Esophagus muscularis mucosa (tissue), 4 donors: ENCODE data around the gene KANK4. TPM values are rescaled to one million over a fixed set of nuclear protein-coding genes. Genes with fewer than 3 reads are reported as not detected.

Source experiments
- DNase-seq: peaks from one replicate; pipeline ENCODE4 v3.0.0-alpha.2; 2017; ENCODE audit errors: extremely low spot score
- H3K27ac ChIP-seq, 4 donors: fragments of 200-600 bp; sonication (generic); replicated peaks in 1 of 4; 1 replicate in 3 of 4; 2 replicates in 1 of 4; pipeline ENCODE4 v1.5.1; 2016 to 2019; ENCODE audit warnings: mild to moderate bottlenecking in 1 of 4
- H3K27me3 ChIP-seq, 4 donors: fragments of 200-600 bp; sonication (generic); one replicate each; pipeline versions ENCODE4 v1.5.1 to v1.6.0; 2016 to 2019
- H3K36me3 ChIP-seq, 4 donors: fragments of 200-600 bp; sonication (generic); one replicate each; pipeline ENCODE4 v1.5.1; 2016 to 2019
- H3K4me1 ChIP-seq, 4 donors: fragments of 200-600 bp; sonication (generic); one replicate each; pipeline ENCODE4 v1.5.1; 2016 to 2019
- H3K4me3 ChIP-seq, 4 donors: fragments of 200-600 bp; sonication (generic); 1 replicate in 2 of 4; 2 replicates in 2 of 4; pipeline ENCODE4 v1.5.1; 2016 to 2019; ENCODE audit warnings: mild to moderate bottlenecking in 4 of 4, moderate library complexity in 1 of 4
- H3K9me3 ChIP-seq, 4 donors: fragments of 200-600 bp; sonication (generic); 1 replicate in 3 of 4; 2 replicates in 1 of 4; pipeline ENCODE4 v1.5.1; 2016 to 2019
- CTCF ChIP-seq, 3 experiments: fragments of 200-600 bp in 2 of 3; fragments of 450-650 bp in 1 of 3; sonication (generic) in 2 of 3; IDR thresholded peaks; one replicate each; pipeline ENCODE4 v1.5.1; 2017 to 2019; ENCODE audit warnings: antibody characterized with exemption in 3 of 3, mild to moderate bottlenecking in 2 of 3, moderate library complexity in 1 of 3
- EP300 ChIP-seq: sonication (generic); formaldehyde crosslinking; IDR thresholded peaks from one replicate; pipeline ENCODE4 v1.6.1; 2017; ENCODE audit warnings: antibody characterized with exemption
- POLR2A ChIP-seq: fragments of 450-650 bp; IDR thresholded peaks from one replicate; pipeline ENCODE4 v1.6.1; 2017; ENCODE audit warnings: antibody characterized with exemption, moderate library complexity, mild to moderate bottlenecking, low read depth
- POLR2AphosphoS5 ChIP-seq, 2 donors: sonication (generic); formaldehyde crosslinking; IDR thresholded peaks; one replicate each; pipeline ENCODE4 v1.6.1; 2017; ENCODE audit warnings: antibody characterized with exemption in 2 of 2
- WGBS: methylation state at CpG from one replicate; pipeline ENCODE4 v1.1.5; 2018; 5-methylcytosine and 5-hydroxymethylcytosine counted together
- intact Hi-C: fragments of 100-400 bp; cut with DNase I; formaldehyde crosslinking; loops from one replicate; pipeline ENCODE4 v1.15.1; 2023
- total RNA-seq, 4 donors: library from RNA; depleted of rRNA; stranded (reverse); fragments of >200 nt; gene quantifications; one replicate each; pipeline versions ENCODE4 v1.1.0 to v1.2.1, GENCODE V29; 2016

KANK4 gene
- total RNA-seq, 4 donors from 2014 or later: 0.42 to 1.4 (median 0.84) TPM

GRCh38 chr1:62321446-62321845 is 2.2 kb upstream of the KANK4 start:
- DNase-seq: no peak
- Histone ChIP-seq H3K4me3 (no peak overlapping the region), H3K27ac (no peak overlapping the region), H3K36me3 (no peaks in the 10 kb centered on the region), H3K9me3 (no peaks in the 10 kb centered on the region), H3K4me1 (peaks cover 6 to 14% (median 12%) of the 10 kb centered on the region in 4 donors), H3K27me3 (peaks cover 0 to 44% (median 3%) of the 10 kb centered on the region in 4 donors)
- intact Hi-C loops: no loop called here
- WGBS: 72% methylated on average over 3 of the region's 3 CpGs
- no peak for TF ChIP-seq EP300
- no peak for TF ChIP-seq POLR2AphosphoS5 (IDR thresholded peaks at IDR 0.05)
- TF ChIP-seq POLR2A: no peak
- no peak for TF ChIP-seq CTCF (IDR thresholded peaks at IDR 0.05)

- no peaks in the 10 kb centered on the region for H3K36me3 ChIP-seq
- no peak for DNase-seq
- H3K27me3 ChIP-seq: peaks cover 0 to 37% (median 3%) of the 10 kb centered on the region in 4 donors
- 72% methylated on average over 9 of the region's 27 CpGs for WGBS
- H3K9me3 ChIP-seq: no peaks in the 10 kb centered on the region
- H3K27ac ChIP-seq: no peak overlapping the region
- H3K4me1 ChIP-seq: peaks cover 6 to 14% (median 12%) of the 10 kb centered on the region in 4 donors
- H3K4me3 ChIP-seq: peak overlapping the region; percentile 37 to 52 (median 46)
- TF ChIP-seq POLR2AphosphoS5 (IDR thresholded peaks at IDR 0.05) (no peak), POLR2A (no peak), EP300 (no peak), CTCF (IDR thresholded peaks at IDR 0.05) (no peak)
- intact Hi-C loops: no loop called here
Measured at GRCh38 chr1:62318320-62318755, 896 bp downstream of the KANK4 start.

- no peaks in the 10 kb centered on the region for H3K9me3 ChIP-seq
- DNase-seq: no peak
- H3K27ac ChIP-seq: no peak overlapping the region
- H3K27me3 ChIP-seq: peaks cover 0 to 37% (median 3%) of the 10 kb centered on the region in 4 donors
- no peaks in the 10 kb centered on the region for H3K36me3 ChIP-seq
- H3K4me3 ChIP-seq: no peak overlapping the region
- WGBS: 90% methylated on average over 9 of the region's 9 CpGs
- no peak for TF ChIP-seq CTCF (IDR thresholded peaks at IDR 0.05)
- TF ChIP-seq EP300: no peak
- no peak for TF ChIP-seq POLR2A
- TF ChIP-seq POLR2AphosphoS5 (IDR thresholded peaks at IDR 0.05): no peak
- peaks cover 6 to 14% (median 12%) of the 10 kb centered on the region in 4 donors for H3K4me1 ChIP-seq
- intact Hi-C loops: no loop called here
Measured at GRCh38 chr1:62317021-62317768, 2.0 kb downstream of the KANK4 start.

GRCh38 chr1:62316135-62316534 is 3.1 kb downstream of the KANK4 start:
- peaks cover 6 to 14% (median 12%) of the 10 kb centered on the region in 4 donors for H3K4me1 ChIP-seq
- peaks cover 0 to 37% (median 3%) of the 10 kb centered on the region in 4 donors for H3K27me3 ChIP-seq
- TF ChIP-seq EP300 (no peak), CTCF (IDR thresholded peaks at IDR 0.05) (no peak), POLR2A (no peak), POLR2AphosphoS5 (IDR thresholded peaks at IDR 0.05) (no peak)
- no peak overlapping the region for H3K27ac ChIP-seq
- H3K36me3 ChIP-seq: no peaks in the 10 kb centered on the region
- intact Hi-C loops: no loop called here
- no peak overlapping the region for H3K4me3 ChIP-seq
- H3K9me3 ChIP-seq: no peaks in the 10 kb centered on the region
- WGBS: 88% methylated on average over 3 of the region's 3 CpGs
- DNase-seq: no peak
